OCI-LY7 (cell line): ENCODE measurements around the gene ADAT2. TPM values are rescaled to one million over a fixed set of nuclear protein-coding genes. Genes with fewer than 3 reads are reported as not detected.

Source experiments
- BruUV-seq: library from RNA; stranded (reverse); fragments of 400-500 nt; replicated peaks from 2 replicates; lab custom pipeline; 2021; lab: Mats Ljungman, UMichigan
- CTCF ChIA-PET: fragments of 300-600 bp; sonication (Branson Sonifier 250); formaldehyde crosslinking; loops from one replicate; lab custom pipeline; 2022; ENCODE audit warnings: antibody characterized with exemption; ENCODE audit not compliant: unreplicated experiment; lab: Charles Lee
- POLR2A ChIA-PET: fragments of 300-600 bp; sonication (Branson Sonifier 250); formaldehyde crosslinking; loops from one replicate; lab custom pipeline; 2022; ENCODE audit warnings: antibody characterized with exemption; lab: Charles Lee
- DNase-seq: peaks from one replicate; pipeline ENCODE4 v3.0.0-alpha.2; 2015; ENCODE audit warnings: low spot score
- H2AFZ ChIP-seq: fragments of 200-600 bp; sonication (generic), shearing (Covaris generic); 2 replicates; pipeline ENCODE4 v1.6.1; 2014; ENCODE audit warnings: mild to moderate bottlenecking, antibody characterized with exemption, low read length, moderate library complexity
- H3K27ac ChIP-seq: fragments of 200-600 bp; sonication (generic); 2 replicates; pipeline ENCODE4 v1.5.1; 2014; ENCODE audit warnings: mixed run types, low read depth, mild to moderate bottlenecking, moderate library complexity, low read length, inconsistent platforms; ENCODE audit not compliant: poor library complexity, severe bottlenecking
- H3K36me3 ChIP-seq: fragments of 200-600 bp; sonication (generic); 2 replicates; pipeline ENCODE4 v1.6.1; 2014; ENCODE audit warnings: mild to moderate bottlenecking, antibody characterized with exemption, low read length, moderate library complexity, mixed read lengths; ENCODE audit not compliant: insufficient read depth
- H3K4me1 ChIP-seq: fragments of 200-600 bp; sonication (generic); 2 replicates; pipeline ENCODE4 v1.5.1; 2014; ENCODE audit warnings: mild to moderate bottlenecking, low read length; ENCODE audit not compliant: insufficient read depth, poor library complexity, severe bottlenecking
- H3K4me2 ChIP-seq: fragments of 200-600 bp; sonication (generic); 2 replicates; pipeline ENCODE4 v1.6.1; 2014; ENCODE audit warnings: mild to moderate bottlenecking, low read length
- H3K4me3 ChIP-seq: fragments of 200-600 bp; sonication (generic); 2 replicates; pipeline ENCODE4 v1.5.1; 2014; ENCODE audit warnings: mild to moderate bottlenecking, low read depth, low read length; ENCODE audit not compliant: poor library complexity, severe bottlenecking
- H3K79me2 ChIP-seq: fragments of 200-600 bp; sonication (generic); 2 replicates; pipeline ENCODE4 v1.6.1; 2016; ENCODE audit warnings: low read depth, mild to moderate bottlenecking, low read length, moderate library complexity, mixed read lengths; ENCODE audit not compliant: insufficient read depth
- H3K9me2 ChIP-seq: fragments of 200-600 bp; sonication (generic); 2 replicates; pipeline ENCODE4 v1.6.1; 2016; ENCODE audit warnings: mild to moderate bottlenecking, low read length, mixed read lengths; ENCODE audit not compliant: insufficient read depth
- H3K9me3 ChIP-seq: fragments of 200-600 bp; sonication (generic); 2 replicates; pipeline ENCODE4 v1.6.1; 2014; ENCODE audit warnings: mild to moderate bottlenecking, mixed run types, low read length, mixed read lengths
- H4K20me1 ChIP-seq: fragments of 200-600 bp; sonication (generic); 2 replicates; pipeline ENCODE4 v1.6.1; 2014; ENCODE audit warnings: mild to moderate bottlenecking, antibody characterized with exemption, low read length, moderate library complexity, mixed read lengths; ENCODE audit not compliant: insufficient read depth
- CTCF ChIP-seq: fragments of 200-600 bp; sonication (generic); conservative IDR thresholded peaks from 2 replicates; pipeline ENCODE4 v1.5.1; 2014; ENCODE audit warnings: mild to moderate bottlenecking, antibody characterized with exemption, low read length, moderate library complexity, mixed read lengths
- EZH2phosphoT487 ChIP-seq: fragments of 200-600 bp; sonication (generic); IDR thresholded peaks from 2 replicates; pipeline ENCODE4 v1.6.1; 2018; ENCODE audit warnings: low read depth, borderline replicate concordance, mild to moderate bottlenecking, mixed run types, antibody characterized with exemption, low read length, moderate library complexity, mixed read lengths
- intact Hi-C: fragments of 100-400 bp; cut with micrococcal nuclease; formaldehyde crosslinking; loops from one replicate; pipeline ENCODE4 v1.10.0; 2022; ENCODE audit not compliant: unreplicated experiment
- small RNA-seq: library from RNA; depleted of rRNA; stranded (forward); fragments of <200 nt; gene quantifications from one replicate; pipeline ENCODE3, GENCODE V24; 2014
- total RNA-seq, 2 experiments: library from RNA; depleted of rRNA in 1 of 2; stranded (reverse); fragments of >200 nt in 1 of 2; shearing (Covaris generic) in 1 of 2; gene quantifications; 2 replicates each; pipeline ENCODE4 v1.2.3, GENCODE V29; 2014 to 2022

ADAT2 gene
- total RNA-seq, 2 experiments from 2014 or later = 21.7 to 23.0 TPM

DNA sequence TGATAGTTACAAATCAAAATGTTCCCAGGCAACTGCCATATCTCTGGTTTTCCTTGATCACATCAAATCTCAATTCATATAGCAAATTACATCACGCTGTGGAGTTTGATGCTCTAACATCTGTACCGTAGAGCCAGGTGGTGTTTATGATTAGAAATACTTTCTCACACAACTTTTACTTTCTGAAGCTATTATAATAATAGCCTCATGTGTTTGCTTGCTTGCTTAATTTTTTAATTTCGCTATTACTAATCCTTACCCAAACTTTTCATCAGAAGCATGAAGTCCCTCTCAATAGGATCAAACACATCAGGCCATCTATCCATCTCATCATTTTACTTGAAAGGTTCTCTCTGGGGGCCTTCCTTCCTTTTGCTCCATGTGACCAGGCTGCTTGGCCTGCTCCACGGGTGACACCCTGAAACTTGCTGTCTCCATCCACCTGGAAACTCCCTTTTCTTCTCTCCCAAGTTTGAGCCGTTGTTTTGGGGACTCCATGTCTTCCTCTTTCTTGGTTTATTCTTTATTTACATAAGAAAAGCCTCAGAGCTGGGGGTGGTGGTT lies 75.4 kb downstream of the ADAT2 start:
- CTCF ChIA-PET = no interaction called here
- DNase-seq = no peak
- POLR2A ChIA-PET = no interaction called here

DNA sequence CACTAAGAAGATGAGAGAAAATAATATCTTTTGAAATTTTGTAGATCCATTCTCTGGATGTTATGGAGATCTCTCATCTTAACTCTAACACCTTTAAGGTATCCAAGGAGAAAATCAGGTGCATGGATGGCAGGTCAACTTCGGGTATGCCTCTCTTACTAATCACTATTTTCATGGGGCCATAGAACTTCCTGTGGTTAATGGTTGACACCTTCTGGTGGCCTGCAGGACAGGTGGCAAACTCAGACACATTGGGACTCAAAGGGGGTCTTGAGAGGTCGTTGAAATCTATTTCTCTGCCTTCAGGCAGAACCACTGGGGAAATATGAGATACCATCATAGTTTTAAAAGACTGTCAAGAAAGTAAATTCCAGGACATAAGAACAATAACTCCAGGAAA lies 76.5 kb downstream of the ADAT2 start:
- H3K4me3 ChIP-seq = no peak overlapping the region
- no peaks in the 10 kb centered on the region for H3K9me2 ChIP-seq
- H3K4me2 ChIP-seq = no peak overlapping the region
- BruUV-seq = no TSS peak
- H3K36me3 ChIP-seq = no peaks in the 10 kb centered on the region
- TF ChIP-seq EZH2phosphoT487 = no peak
- TF ChIP-seq CTCF = no peak
- H3K27ac ChIP-seq = no peak overlapping the region
- no peak overlapping the region for H2AFZ ChIP-seq
- ChIA-PET CTCF (no interaction called here), POLR2A (interaction anchor here (0.6 kb wide), 1 partner anchor 14 kb away, joined by 3 read pairs; no protein-coding TSS in a partner anchor)
- no peaks in the 10 kb centered on the region for H3K4me1 ChIP-seq
- no peaks in the 10 kb centered on the region for H4K20me1 ChIP-seq
- intact Hi-C loops = no loop called here
- no peaks in the 10 kb centered on the region for H3K79me2 ChIP-seq
- no peak for DNase-seq
- no peaks in the 10 kb centered on the region for H3K9me3 ChIP-seq

More for the DNA sequence above, 75.4 kb downstream of the ADAT2 start:
- H3K79me2 ChIP-seq = no peaks in the 10 kb centered on the region
- intact Hi-C loops = no loop called here
- no peak overlapping the region for H2AFZ ChIP-seq
- no peaks in the 10 kb centered on the region for H3K9me3 ChIP-seq
- H3K4me1 ChIP-seq = no peaks in the 10 kb centered on the region
- no peaks in the 10 kb centered on the region for H3K36me3 ChIP-seq
- no peak for TF ChIP-seq EZH2phosphoT487
- TF ChIP-seq CTCF = no peak
- no peaks in the 10 kb centered on the region for H3K9me2 ChIP-seq
- H3K4me3 ChIP-seq = no peak overlapping the region
- H3K27ac ChIP-seq = no peak overlapping the region
- H3K4me2 ChIP-seq = no peak overlapping the region
- no peaks in the 10 kb centered on the region for H4K20me1 ChIP-seq
- no TSS peak for BruUV-seq

Small RNA genes within 50 kb of the gene (small RNA-seq; reads per million reads assigned to genes)
- gene RNA5SP221 = 1.0 reads per million, percentile 51 among the genes with 10 or more reads in this experiment

Other genes starting within 250 kb of the ADAT2 start
- gene PEX3, start 110 bp upstream of the ADAT2 start, total RNA-seq (2014; rRNA removed; shearing (Covaris generic)) = 10.9 and 14.8 TPM in 2 replicates
- 23.1 and 27.0 TPM in 2 replicates for gene PEX3, start 110 bp upstream of the ADAT2 start, total RNA-seq (2022)
- not detected in 2 replicates for gene FUCA2, start 61.0 kb upstream of the ADAT2 start, total RNA-seq (2014; rRNA removed; shearing (Covaris generic))
- not detected in 2 replicates for gene FUCA2, start 61.0 kb upstream of the ADAT2 start, total RNA-seq (2022)
- gene PHACTR2, start 227.3 kb upstream of the ADAT2 start, total RNA-seq (2014; rRNA removed; shearing (Covaris generic)) = 0.03 and 0.06 TPM in 2 replicates
- 3.7 and 5.4 TPM in 2 replicates for gene PHACTR2, start 227.3 kb upstream of the ADAT2 start, total RNA-seq (2022)